ENCODE results near the gene NR6A1. TPM values are rescaled to one million over a fixed set of nuclear protein-coding genes. Genes with fewer than 3 reads are reported as not detected.
"Not testable (repeated sequence)": the region's sequence is repeated elsewhere in the genome, so short reads cannot be mapped to it uniquely, and the experiment has no call there.

NR6A1 gene
- total RNA-seq, 1 donor from 2014 or later = 0.56 TPM

- Mint-ChIP-seq H3K36me3 (ENCODE audit: unreplicated experiment) (no peaks in the 10 kb centered on the region), H3K9me3 (ENCODE audit: unreplicated experiment) (no peaks in the 10 kb centered on the region), H3K27ac (ENCODE audit: unreplicated experiment) (peak overlapping the region; percentile 58), H3K4me1 (ENCODE audit: unreplicated experiment) (peaks cover 49% of the 10 kb centered on the region), H3K4me3 (ENCODE audit: unreplicated experiment) (peak overlapping the region; percentile 78), H3K27me3 (ENCODE audit: unreplicated experiment) (no peaks in the 10 kb centered on the region)
- TF ChIP-seq CTCF (IDR thresholded peaks at IDR 0.05) = no peak
- DNase-seq (ENCODE audit: extremely low spot score, unreplicated experiment) = peak; percentile 40
Measured at GRCh38 chr9:124776618-124776953, 5.5 kb upstream of the NR6A1 start.

- peaks cover 11% of the 10 kb centered on the region for H3K27me3 Mint-ChIP-seq (ENCODE audit: unreplicated experiment)
- no peaks in the 10 kb centered on the region for H3K9me3 Mint-ChIP-seq (ENCODE audit: unreplicated experiment)
- H3K36me3 Mint-ChIP-seq (ENCODE audit: unreplicated experiment) = no peaks in the 10 kb centered on the region
- H3K4me1 Mint-ChIP-seq (ENCODE audit: unreplicated experiment) = peaks cover 40% of the 10 kb centered on the region
- H3K27ac Mint-ChIP-seq (ENCODE audit: unreplicated experiment) = no peak overlapping the region
- DNase-seq (ENCODE audit: extremely low spot score, unreplicated experiment) = peak; percentile 93
- H3K4me3 Mint-ChIP-seq (ENCODE audit: unreplicated experiment) = no peak overlapping the region
- peak; percentile 90 for TF ChIP-seq CTCF (IDR thresholded peaks at IDR 0.05)
Measured at GRCh38 chr9:124774129-124774978, 3.2 kb upstream of the NR6A1 start.

GRCh38 chr9:124773473-124774128 is 2.5 kb upstream of the NR6A1 start:
- H3K4me1 Mint-ChIP-seq (ENCODE audit: unreplicated experiment) = peaks cover 37% of the 10 kb centered on the region
- no peak for TF ChIP-seq CTCF (IDR thresholded peaks at IDR 0.05)
- no peak overlapping the region for H3K27ac Mint-ChIP-seq (ENCODE audit: unreplicated experiment)
- DNase-seq (ENCODE audit: extremely low spot score, unreplicated experiment) = no peak
- H3K27me3 Mint-ChIP-seq (ENCODE audit: unreplicated experiment) = peaks cover 18% of the 10 kb centered on the region
- no peak overlapping the region for H3K4me3 Mint-ChIP-seq (ENCODE audit: unreplicated experiment)
- no peaks in the 10 kb centered on the region for H3K36me3 Mint-ChIP-seq (ENCODE audit: unreplicated experiment)
- H3K9me3 Mint-ChIP-seq (ENCODE audit: unreplicated experiment) = no peaks in the 10 kb centered on the region

GRCh38 chr9:124772877-124773276 is 1.8 kb upstream of the NR6A1 start:
- H3K27me3 Mint-ChIP-seq (ENCODE audit: unreplicated experiment) = peaks cover 25% of the 10 kb centered on the region
- H3K4me3 Mint-ChIP-seq (ENCODE audit: unreplicated experiment); H3K36me3 Mint-ChIP-seq (ENCODE audit: unreplicated experiment); H3K9me3 Mint-ChIP-seq (ENCODE audit: unreplicated experiment); DNase-seq (ENCODE audit: extremely low spot score, unreplicated experiment); H3K27ac Mint-ChIP-seq (ENCODE audit: unreplicated experiment): not testable (repeated sequence)
- peaks cover 32% of the 10 kb centered on the region for H3K4me1 Mint-ChIP-seq (ENCODE audit: unreplicated experiment)

GRCh38 chr9:124771867-124772679 is 962 bp upstream of the NR6A1 start:
- Mint-ChIP-seq H3K27ac (ENCODE audit: unreplicated experiment) (peak overlapping the region; percentile 87), H3K9me3 (ENCODE audit: unreplicated experiment) (no peaks in the 10 kb centered on the region), H3K27me3 (ENCODE audit: unreplicated experiment) (peaks cover 32% of the 10 kb centered on the region), H3K36me3 (ENCODE audit: unreplicated experiment) (no peaks in the 10 kb centered on the region), H3K4me1 (ENCODE audit: unreplicated experiment) (peaks cover 30% of the 10 kb centered on the region), H3K4me3 (ENCODE audit: unreplicated experiment) (peak overlapping the region; percentile 83)
- peak; percentile 99 for TF ChIP-seq CTCF (IDR thresholded peaks at IDR 0.05)
- DNase-seq (ENCODE audit: extremely low spot score, unreplicated experiment) = peak; percentile 93
